ENCODE data around the gene LCN10. TPM values are rescaled to one million over a fixed set of nuclear protein-coding genes. Genes with fewer than 3 reads are reported as not detected.

LCN10 gene
- total RNA-seq, 2 donors from 2014 or later, result 0.91 to 1.1 TPM

GRCh38 chr9:136723362-136723976 is 19.3 kb downstream of the LCN10 start:
- Histone ChIP-seq H3K4me1 (ENCODE audit: control insufficient read depth, insufficient read depth, low read length) (peaks cover 6% of the 10 kb centered on the region), H3K9ac (ENCODE audit: extremely low read depth, low read length, poor library complexity, severe bottlenecking) (no peak overlapping the region), H3K4me3 (ENCODE audit: low read length) (no peak overlapping the region), H3K9me3 (ENCODE audit: control insufficient read depth, low read length) (no peaks in the 10 kb centered on the region), H3K27me3 (ENCODE audit: control insufficient read depth, insufficient read depth, low read length, poor library complexity, severe bottlenecking) (no peaks in the 10 kb centered on the region), H3K36me3 (ENCODE audit: control insufficient read depth, insufficient read depth, low read length) (peaks cover 33% of the 10 kb centered on the region), H3K27ac (ENCODE audit: low read depth, low read length) (no peak overlapping the region)
- no peak for DNase-seq
- no peaks in the 10 kb centered on the region for H3K9me3 Mint-ChIP-seq
- H3K4me1 Mint-ChIP-seq, result peaks cover 15% of the 10 kb centered on the region
- no peak overlapping the region for H3K4me3 Mint-ChIP-seq
- H3K27me3 Mint-ChIP-seq (ENCODE audit: insufficient read depth), result no peaks in the 10 kb centered on the region
- no peak overlapping the region for H3K27ac Mint-ChIP-seq
- 96 to 98% methylated on average over 27 to 32 of the region's 32 CpGs for WGBS, 2 experiments (ENCODE audit: insufficient coverage in 1 of 2, insufficient read length in 1 of 2)
- TF ChIP-seq CTCF (conservative IDR thresholded peaks at IDR 0.05), result no peak
- peaks cover 37% of the 10 kb centered on the region for H3K36me3 Mint-ChIP-seq (ENCODE audit: low read depth)

GRCh38 chr9:136722969-136723356 is 19.8 kb downstream of the LCN10 start:
- H3K9ac ChIP-seq (ENCODE audit: extremely low read depth, low read length, poor library complexity, severe bottlenecking), result no peak overlapping the region
- H3K4me3 ChIP-seq (ENCODE audit: low read length), result no peak overlapping the region
- no peak for TF ChIP-seq CTCF (conservative IDR thresholded peaks at IDR 0.05)
- H3K4me1 ChIP-seq (ENCODE audit: control insufficient read depth, insufficient read depth, low read length), result peaks cover 6% of the 10 kb centered on the region
- no peaks in the 10 kb centered on the region for H3K27me3 ChIP-seq (ENCODE audit: control insufficient read depth, insufficient read depth, low read length, poor library complexity, severe bottlenecking)
- no peak for DNase-seq
- H3K4me3 Mint-ChIP-seq, result no peak overlapping the region
- H3K27ac Mint-ChIP-seq, result no peak overlapping the region
- H3K36me3 Mint-ChIP-seq (ENCODE audit: low read depth), result peaks cover 37% of the 10 kb centered on the region
- no peaks in the 10 kb centered on the region for H3K27me3 Mint-ChIP-seq (ENCODE audit: insufficient read depth)
- no peak overlapping the region for H3K27ac ChIP-seq (ENCODE audit: low read depth, low read length)
- H3K4me1 Mint-ChIP-seq, result peaks cover 15% of the 10 kb centered on the region
- WGBS, 2 experiments (ENCODE audit: insufficient coverage in 1 of 2, insufficient read length in 1 of 2), result 95 to 96% methylated on average over 19 to 24 of the region's 24 CpGs
- H3K9me3 ChIP-seq (ENCODE audit: control insufficient read depth, low read length), result no peaks in the 10 kb centered on the region
- H3K36me3 ChIP-seq (ENCODE audit: control insufficient read depth, insufficient read depth, low read length), result peaks cover 33% of the 10 kb centered on the region
- no peaks in the 10 kb centered on the region for H3K9me3 Mint-ChIP-seq

- Histone ChIP-seq H3K27me3 (ENCODE audit: control insufficient read depth, insufficient read depth, low read length, poor library complexity, severe bottlenecking) (no peaks in the 10 kb centered on the region), H3K9ac (ENCODE audit: extremely low read depth, low read length, poor library complexity, severe bottlenecking) (no peak overlapping the region), H3K36me3 (ENCODE audit: control insufficient read depth, insufficient read depth, low read length) (peaks cover 33% of the 10 kb centered on the region), H3K9me3 (ENCODE audit: control insufficient read depth, low read length) (no peaks in the 10 kb centered on the region), H3K4me1 (ENCODE audit: control insufficient read depth, insufficient read depth, low read length) (peaks cover 6% of the 10 kb centered on the region), H3K27ac (ENCODE audit: low read depth, low read length) (no peak overlapping the region), H3K4me3 (ENCODE audit: low read length) (no peak overlapping the region)
- Mint-ChIP-seq H3K27me3 (ENCODE audit: insufficient read depth) (no peaks in the 10 kb centered on the region), H3K4me1 (peaks cover 15% of the 10 kb centered on the region), H3K27ac (no peak overlapping the region), H3K9me3 (no peaks in the 10 kb centered on the region), H3K4me3 (no peak overlapping the region), H3K36me3 (ENCODE audit: low read depth) (peaks cover 37% of the 10 kb centered on the region)
- TF ChIP-seq CTCF (conservative IDR thresholded peaks at IDR 0.05), result no peak
- peak; percentile 62 for DNase-seq
- WGBS, 2 experiments (ENCODE audit: insufficient coverage in 1 of 2, insufficient read length in 1 of 2), result 90 to 94% methylated on average over 20 to 31 of the region's 31 CpGs
Measured at GRCh38 chr9:136722093-136722968, 20.4 kb downstream of the LCN10 start.
